ENCODE data around the gene RASA1.
"Not testable (repeated sequence)": the region's sequence is repeated elsewhere in the genome, so short reads cannot be mapped to it uniquely, and the experiment has no call there.

Gene RASA1

DNA sequence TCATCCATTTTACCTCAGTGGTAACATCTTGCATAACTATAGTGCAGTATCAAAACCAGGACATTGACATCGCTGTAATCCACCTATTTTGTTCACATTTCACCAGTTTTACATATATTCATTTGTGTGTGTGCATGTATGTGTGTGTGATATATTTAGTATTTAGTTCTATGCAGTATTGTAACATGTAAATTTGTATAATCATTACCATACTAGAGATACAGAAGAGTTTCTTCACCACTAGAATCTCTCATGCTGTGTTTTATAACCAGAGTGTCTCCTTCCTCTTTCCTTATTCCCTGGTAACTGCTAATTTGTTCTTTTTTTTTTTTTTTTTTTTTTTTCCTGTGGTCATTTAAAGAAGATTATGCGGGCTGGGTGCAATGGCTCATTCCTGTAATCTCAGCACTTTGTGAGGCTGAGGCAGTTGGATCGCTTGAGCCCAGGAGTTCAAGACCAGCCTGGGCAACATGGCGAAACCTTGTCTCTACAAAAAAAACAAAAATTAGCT, 11.0 kb downstream of the RASA1 start:
- no peak for DNase-seq (ENCODE audit: low read depth in 1 of 2, low spot score in 1 of 2)

DNA sequence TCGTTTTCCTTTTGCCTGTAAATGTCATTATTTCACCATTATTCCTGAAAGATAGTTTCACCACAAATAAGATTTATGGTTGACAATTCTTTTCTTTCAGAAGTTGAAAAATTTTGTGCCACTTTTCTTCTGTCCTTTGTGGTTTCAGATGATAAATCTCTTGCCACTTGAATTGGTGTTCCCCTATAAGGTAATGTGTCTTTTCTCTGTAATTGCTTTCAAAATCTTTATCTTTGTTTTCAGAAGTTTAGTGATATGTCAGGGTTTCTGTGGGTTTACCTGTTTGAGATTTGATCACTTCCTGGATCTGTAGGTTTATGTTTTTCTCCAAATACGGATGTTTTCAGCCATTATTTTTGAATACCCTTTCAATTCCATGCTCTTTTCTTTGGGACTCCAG, 14.6 kb downstream of the RASA1 start:
- DNase-seq (ENCODE audit: low read depth in 1 of 2, low spot score in 1 of 2): no peak

DNA sequence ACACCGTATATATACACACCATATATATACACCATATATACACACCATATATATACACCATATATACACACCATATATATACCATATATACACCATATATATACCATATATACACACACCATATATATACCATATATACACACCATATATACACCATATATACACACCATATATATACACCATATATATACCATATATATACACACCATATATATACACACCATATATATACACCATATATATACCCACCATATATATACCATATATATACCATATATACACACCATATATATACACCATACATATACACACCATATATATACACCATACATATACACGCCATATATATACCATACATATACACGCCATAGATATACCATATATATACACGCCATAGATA, 19.6 kb downstream of the RASA1 start:
- DNase-seq (ENCODE audit: low read depth in 1 of 2, low spot score in 1 of 2): not testable (repeated sequence)

DNA sequence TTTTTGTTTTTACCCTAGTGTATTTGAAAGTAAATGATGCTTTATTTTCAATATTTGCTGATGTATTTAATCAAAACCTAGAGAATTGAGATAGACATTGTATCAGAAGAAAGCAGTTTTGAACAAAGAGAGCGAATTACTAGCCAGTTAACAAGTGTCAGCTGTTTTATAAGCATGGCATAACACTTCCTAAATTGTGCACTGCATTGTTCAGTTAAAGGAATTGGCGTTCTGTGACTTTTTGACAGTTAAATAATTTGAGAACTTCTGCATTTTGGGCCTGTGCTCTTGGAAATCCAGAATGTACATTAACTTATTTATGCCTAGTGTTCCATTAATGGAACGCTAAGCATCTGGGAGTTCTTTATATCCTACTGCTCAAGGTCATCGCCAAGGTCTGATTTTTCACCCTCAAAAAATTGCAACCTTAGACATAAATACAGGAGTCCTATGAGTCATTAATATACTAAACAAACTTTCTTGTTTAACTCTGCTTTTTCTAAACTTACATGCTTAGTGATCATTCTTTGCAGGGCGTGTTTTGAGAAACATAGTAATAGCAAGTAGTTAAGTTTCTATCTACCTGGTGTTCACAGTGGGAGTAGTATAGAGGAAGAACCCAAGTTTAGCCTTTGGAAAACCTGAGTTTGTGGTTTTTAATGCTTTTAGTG, 31.1 kb downstream of the RASA1 start:
- DNase-seq (ENCODE audit: low read depth in 1 of 2, low spot score in 1 of 2): no peak

DNA sequence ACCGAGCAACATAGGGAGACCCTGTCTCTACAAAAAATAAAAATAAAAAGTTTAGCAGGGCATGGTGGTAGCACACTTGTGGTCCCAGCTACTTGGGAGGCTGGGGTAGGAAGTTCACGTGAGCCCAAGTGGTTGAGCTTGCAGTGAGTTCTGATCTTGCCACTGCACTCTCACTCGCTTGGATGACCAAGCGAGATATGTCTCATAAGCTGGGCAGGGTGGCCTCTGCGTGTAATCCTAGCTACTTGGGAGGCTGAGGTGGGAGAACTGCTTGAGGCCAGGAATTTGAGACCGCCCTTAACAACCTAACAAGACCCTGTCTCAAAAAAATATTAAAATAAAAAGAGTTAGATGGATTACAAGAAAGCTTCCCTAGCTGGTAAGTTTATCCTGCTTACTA, 32.5 kb downstream of the RASA1 start:
- no peak for DNase-seq (ENCODE audit: low read depth in 1 of 2, low spot score in 1 of 2)

DNA sequence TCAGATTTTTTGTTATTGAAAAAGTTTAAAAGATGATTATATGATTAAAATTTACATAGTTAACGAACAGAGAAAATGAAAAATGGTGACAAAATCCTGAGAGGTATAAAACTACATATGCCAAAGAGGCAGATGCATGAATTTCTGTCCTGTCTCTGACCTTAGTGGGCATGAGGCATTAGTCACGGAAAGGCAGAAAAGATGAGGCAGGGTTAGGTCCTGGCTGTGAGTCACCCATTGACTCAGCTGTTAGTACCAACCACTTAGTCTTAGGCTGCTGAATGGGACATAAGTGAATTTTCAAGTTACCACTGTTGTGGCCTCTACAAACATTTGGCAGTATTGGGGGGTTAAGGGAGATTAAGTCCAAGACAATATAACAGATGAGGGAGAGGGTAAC, 33.1 kb downstream of the RASA1 start:
- DNase-seq (ENCODE audit: low read depth in 1 of 2, low spot score in 1 of 2): peak; percentile 3 to 47

DNA sequence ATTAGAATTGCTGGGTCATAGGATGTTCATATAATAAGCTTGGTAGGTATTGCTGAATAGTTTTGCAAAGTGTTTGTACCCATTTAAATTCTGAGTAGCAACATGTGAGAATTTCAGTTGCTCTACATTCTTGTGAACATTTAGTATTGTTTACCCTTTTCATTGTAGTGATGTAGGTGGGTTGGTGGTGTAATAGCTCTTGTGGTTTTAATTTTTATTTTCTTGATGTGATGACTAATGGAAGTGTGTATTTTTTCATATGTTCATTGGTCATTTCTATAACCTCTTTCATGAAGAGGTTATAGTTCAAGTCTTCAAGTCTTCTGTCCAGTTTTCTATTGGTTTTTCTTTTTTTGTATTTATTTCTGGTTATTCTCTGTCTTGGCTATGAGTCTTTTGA, 34.4 kb downstream of the RASA1 start:
- DNase-seq (ENCODE audit: low read depth in 1 of 2, low spot score in 1 of 2): no peak

DNA sequence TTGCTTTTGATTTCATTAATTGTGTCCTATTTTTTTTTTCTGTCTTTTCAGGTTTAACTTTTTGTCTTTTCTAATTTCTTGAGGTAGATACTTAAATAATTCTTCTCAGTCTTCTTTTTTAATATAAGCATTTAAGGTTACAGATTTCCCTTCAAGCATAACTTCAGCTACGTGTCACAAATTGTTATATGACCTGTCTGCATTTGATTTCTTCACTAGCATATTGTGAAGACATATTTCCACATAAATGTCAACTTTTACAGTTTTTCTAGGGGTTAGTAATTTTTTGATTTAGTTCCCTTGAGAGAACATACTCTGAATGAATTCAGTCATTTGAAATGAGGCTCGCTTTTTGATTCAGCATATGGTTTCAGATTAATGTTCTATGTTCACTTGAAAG, 35.6 kb downstream of the RASA1 start:
- DNase-seq (ENCODE audit: low read depth in 1 of 2, low spot score in 1 of 2): no peak

DNA sequence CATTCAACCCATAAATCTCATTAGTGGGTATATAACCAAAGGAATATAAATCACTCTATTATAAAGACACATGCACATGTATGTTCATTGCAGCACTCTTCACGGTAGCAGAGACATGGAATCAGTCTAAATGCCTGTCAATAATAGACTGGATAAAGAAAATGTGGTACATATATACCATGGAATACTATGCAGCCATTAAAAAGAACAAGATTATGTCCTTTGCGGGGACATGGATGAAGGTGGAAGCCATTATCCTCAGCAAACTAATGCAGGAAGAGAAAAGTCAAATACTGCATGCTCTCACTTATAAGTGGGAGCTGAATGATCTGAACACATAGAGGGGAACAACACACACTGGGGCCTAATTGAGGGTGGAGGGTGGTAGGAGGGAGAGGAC, 38.4 kb downstream of the RASA1 start:
- not testable (repeated sequence) for DNase-seq (ENCODE audit: low read depth in 1 of 2, low spot score in 1 of 2)

DNA sequence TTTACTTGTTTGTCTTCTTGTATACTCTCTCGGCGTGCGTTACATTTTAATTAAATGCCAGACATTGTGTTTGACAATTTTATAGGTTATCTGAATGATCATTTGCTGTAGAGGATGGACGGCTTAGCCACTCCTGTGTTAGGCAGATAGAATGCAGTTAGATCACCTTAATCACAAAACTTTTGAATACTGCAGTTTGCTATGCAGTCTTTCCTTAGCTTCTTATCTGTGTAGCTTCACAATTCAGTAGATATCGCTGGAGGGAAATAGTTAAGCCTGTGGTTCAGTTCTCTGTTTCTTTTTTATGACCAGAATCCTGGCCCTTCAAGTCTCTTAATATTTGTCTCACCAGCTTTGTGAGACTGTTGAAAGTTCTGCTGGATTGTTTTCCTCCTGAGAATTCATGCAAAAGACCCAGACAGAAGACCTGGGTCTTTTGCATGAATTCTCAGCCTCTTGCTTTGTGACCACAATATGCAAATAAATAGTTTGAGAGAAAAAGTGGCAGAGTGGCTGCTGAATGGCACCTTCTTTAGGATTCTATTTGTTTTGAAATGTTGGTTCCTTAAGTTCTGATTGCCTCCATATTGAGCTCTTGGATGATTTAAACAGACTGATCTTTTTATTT, 40.2 kb downstream of the RASA1 start:
- no peak for DNase-seq (ENCODE audit: low read depth in 1 of 2, low spot score in 1 of 2)

DNA sequence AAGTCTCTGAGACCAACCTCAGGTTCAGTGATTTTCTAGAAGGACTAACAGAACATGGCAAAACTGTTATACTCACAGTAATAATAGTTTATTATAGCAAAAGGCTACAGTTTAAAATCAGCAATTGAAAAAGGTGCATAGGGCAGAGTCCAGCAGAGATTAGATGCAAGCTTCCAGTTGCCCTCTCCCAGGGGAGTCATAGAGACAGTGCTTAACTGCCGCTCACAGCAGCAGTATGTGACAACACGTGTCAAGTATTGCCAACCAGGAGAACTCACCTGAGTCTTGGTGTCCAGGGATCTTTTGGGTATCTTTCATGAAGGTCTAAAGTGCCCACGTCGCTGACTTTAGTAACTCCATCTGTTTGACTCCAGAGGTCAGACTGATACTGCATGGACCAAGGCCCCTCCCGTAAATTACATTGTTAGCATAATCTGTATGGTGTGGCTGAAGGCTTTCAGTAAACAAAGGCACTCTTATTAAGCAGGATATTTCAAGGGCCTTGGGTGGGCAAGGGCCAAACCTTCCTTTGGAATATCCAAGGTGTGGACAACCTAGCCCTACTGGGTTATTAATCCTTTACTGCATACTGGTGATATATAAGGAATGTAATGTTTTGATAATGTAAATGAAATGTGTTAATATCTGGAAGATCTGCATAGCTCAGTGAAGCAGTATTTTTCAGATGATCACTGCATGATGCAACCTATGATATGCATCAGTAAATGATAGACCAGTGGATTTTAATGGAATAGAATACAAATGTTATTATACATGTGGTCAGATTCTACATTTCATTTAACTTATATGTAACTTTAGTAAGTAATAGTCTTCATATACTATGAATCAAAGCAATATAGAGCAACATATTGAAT, 44.0 kb downstream of the RASA1 start:
- no peak for DNase-seq (ENCODE audit: low read depth in 1 of 2, low spot score in 1 of 2)

DNA sequence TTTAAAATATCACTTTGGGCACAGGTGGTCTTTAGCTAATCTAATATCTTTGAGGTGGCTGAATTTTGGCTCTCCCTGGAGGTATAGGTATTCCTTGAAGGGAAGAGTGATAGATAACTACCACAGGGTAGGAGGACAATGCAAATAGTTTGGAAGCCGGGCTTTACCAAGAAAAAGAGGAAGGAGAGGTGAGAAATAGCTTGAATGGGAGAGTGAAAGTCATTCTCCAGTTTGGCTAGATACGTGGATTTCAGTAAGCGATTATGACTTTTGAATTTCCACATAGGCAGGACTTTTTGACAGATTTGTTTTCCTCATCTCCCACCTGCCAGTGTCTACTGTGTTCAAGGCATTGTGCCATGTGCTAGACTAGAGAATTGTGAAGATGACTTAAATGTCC, 45.5 kb downstream of the RASA1 start:
- no peak for DNase-seq (ENCODE audit: low read depth in 1 of 2, low spot score in 1 of 2)

DNA sequence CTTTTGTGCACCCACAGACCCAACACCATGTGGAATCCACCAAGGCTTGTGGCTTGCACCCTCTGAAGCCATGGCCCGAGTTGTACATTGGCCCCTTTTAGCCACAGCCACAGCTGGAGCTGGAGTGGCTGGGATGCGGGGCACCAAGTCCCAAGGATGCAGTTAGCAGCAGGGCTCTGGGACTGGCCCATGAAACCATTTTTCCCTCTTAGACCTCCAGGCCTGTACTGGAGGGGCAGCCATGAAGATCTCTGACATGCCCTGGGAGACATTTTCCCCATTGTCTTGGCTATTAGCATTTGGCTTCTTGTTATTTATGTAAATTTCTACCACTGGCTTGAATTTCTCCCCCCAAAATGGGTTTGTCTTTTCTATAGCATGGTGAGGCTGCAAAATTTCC, 51.8 kb downstream of the RASA1 start:
- no peak for DNase-seq (ENCODE audit: low read depth in 1 of 2, low spot score in 1 of 2)

GRCh38 chr5:87321605-87322004, 53.9 kb downstream of the RASA1 start:
- no peak for DNase-seq (ENCODE audit: low read depth in 1 of 2, low spot score in 1 of 2)

DNA sequence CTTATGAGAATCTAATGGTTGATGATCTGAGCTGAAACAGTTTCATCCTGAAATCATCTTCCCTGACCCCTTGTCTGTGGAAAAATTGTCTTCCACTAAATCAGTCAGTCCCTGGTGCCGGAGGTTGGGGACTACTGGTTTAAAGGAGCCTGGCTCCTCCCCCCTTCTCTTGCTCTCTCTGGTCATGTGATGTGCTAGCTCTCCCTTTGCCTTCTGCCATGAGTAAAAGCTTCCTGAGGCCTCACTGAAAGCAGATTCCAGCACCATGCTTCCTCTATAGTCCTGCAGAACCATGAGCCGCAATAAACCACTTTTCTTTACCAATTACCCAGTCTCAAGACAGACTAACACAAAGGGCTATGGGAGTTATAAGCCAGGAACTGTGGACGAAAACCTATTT, 54.7 kb downstream of the RASA1 start:
- DNase-seq (ENCODE audit: low read depth in 1 of 2, low spot score in 1 of 2): no peak

DNA sequence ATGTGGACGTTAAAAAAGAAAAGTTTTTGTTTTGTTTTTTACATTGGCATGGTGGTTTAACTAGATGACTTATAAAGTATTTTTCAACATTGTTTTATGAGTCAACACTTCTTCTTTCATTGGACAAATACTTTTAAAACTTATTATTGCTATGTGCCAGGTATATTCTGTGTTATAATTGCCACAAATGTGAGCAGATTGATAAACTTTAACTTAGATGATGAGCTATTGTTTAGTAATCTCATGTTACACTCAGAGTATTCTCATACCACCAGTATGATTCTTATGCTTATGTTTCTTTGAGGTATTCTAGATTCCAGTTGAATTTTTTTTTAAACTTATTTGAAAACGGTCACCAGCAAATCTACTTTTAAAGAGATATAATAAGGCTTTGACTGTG, 60.3 kb downstream of the RASA1 start:
- DNase-seq (ENCODE audit: low read depth in 1 of 2, low spot score in 1 of 2): no peak

DNA sequence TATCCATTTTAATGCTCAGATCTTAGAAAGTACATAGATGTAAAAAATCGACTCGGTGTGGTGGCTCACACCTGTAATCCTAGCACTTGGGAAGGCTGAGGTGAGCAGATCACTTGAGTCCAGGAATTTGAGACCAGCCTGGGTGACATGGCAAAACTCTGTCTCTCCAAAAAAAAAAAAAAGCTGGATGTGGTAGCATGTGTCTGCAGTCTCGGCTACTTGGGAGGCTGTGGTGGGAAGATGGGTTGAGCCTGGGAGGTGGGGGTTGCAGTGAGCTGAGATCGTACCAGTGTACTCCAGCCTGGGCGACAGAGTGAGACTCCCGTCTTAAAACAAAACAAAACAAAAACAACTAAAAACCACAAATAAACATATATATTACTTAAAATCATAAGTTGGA, 61.4 kb downstream of the RASA1 start:
- no peak for DNase-seq (ENCODE audit: low read depth in 1 of 2, low spot score in 1 of 2)

DNA sequence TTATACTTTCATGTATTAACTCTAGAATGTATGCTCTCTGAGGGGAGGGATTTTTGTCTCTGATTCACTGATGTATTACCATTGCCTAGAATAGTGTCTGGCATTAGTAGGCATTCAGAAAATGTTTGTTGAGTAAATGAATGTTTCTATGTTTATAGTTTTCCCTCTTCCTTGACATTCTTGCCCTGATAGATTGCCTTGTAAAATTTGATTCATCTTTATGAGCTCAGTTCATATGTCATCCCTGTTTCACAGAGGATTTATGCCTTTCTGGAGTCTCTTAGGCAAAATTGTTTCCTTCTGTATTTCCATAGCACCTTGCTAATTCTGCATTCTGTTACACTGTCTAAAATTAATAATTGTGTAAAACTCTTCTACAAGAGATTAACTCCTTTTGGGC, 72.3 kb downstream of the RASA1 start:
- no peak for DNase-seq (ENCODE audit: low read depth in 1 of 2, low spot score in 1 of 2)

DNA sequence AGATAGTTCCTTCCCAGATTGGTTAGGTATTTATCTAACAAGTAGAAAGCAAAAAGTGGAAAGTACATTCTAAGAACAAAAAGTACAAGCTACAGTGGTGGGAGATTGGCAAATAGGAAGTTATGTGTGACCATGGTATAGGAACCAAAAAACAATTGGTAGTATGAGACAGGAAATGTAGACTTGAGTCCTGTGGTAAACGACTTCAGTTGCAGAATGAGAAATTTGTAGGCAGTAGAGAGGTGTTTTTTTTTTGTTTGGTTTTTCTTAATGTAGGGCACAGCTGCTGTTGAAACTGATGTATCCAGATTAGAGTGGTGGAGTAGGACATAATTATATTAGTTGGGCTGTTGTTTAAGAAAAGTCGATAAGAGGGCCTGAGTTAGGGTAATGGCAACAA, 73.0 kb downstream of the RASA1 start:
- no peak for DNase-seq (ENCODE audit: low read depth in 1 of 2, low spot score in 1 of 2)

DNA sequence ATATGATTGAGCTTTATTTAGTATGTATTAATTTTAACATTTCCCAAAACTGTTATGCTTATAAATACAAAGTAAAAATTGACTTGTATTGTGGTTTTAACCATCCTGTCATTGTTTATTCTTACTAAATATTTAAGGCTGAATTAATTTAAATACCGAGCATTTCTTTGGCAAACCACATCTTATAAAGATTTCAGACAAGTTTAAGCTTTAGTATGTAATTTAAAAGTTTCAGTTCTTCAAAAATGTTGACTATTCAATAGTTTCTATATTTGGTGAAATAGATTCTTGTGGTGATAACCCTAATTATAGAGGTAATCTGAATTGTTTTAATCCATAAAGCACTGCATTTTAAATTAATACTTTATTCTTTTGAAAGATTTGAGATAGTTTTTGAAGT, 79.6 kb downstream of the RASA1 start:
- DNase-seq (ENCODE audit: low read depth in 1 of 2, low spot score in 1 of 2): no peak

- no peak for DNase-seq (ENCODE audit: low read depth in 1 of 2, low spot score in 1 of 2)
Measured at GRCh38 chr5:87347841-87348240, 80.2 kb downstream of the RASA1 start.

GRCh38 chr5:87354496-87354895, 86.8 kb downstream of the RASA1 start:
- DNase-seq (ENCODE audit: low read depth in 1 of 2, low spot score in 1 of 2): no peak

All from activated CD4-positive, alpha-beta T cell treated with anti-CD3 and anti-CD28 coated beads, Interleukin-2, amount 50 U/mL, for 24 hours (primary cell).